NB4 (cell line): ENCODE results near the gene SRC.

Experiments used
- CTCF ChIP-seq: IDR thresholded peaks from one replicate; pipeline ENCODE4 v1.5.1; 2012; ENCODE audit warnings: low read depth, low read length
- POLR2A ChIP-seq: IDR thresholded peaks from 2 replicates; pipeline ENCODE4 v1.6.1; 2011; ENCODE audit warnings: mild to moderate bottlenecking; ENCODE audit not compliant: insufficient read length; ENCODE audit errors: extremely low read depth

- TF ChIP-seq CTCF (no peak), POLR2A (no peak)
Observed at GRCh38 chr20:37308086-37309050, 37.6 kb upstream of the SRC start.
